SH-SY5Y (cell line): ENCODE data around the gene GKN1.

Experiments used
- GATA2 ChIP-seq: IDR thresholded peaks from 2 replicates; pipeline ENCODE4 v1.6.1; 2011; ENCODE audit warnings: mild to moderate bottlenecking, low read depth, low read length
- GATA3 ChIP-seq: IDR thresholded peaks from 2 replicates; pipeline ENCODE4 v1.6.1; 2011; ENCODE audit warnings: low read depth, mild to moderate bottlenecking, low read length, moderate library complexity

DNA sequence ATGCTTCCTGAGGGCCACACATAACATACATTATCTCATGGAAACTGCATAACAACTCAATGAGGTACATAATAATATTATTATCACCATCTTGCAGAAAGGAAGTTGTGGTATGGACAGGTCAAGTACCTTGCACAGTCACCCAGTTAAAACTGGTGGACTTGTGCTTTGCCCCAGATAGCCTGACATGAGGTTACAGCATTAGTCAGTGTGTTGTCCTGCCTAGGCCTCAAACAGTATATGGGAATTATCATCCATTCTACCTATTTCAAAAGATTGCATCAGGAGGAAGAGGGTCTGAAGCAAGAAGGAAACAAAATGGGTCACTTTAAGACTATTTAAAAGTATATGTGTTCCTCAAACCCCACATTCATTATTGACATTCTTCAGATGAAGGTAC, 33.2 kb downstream of the GKN1 start:
- no peak for TF ChIP-seq GATA2
- TF ChIP-seq GATA3, result no peak
